ENCODE measurements around the gene NPHP4.

DNA sequence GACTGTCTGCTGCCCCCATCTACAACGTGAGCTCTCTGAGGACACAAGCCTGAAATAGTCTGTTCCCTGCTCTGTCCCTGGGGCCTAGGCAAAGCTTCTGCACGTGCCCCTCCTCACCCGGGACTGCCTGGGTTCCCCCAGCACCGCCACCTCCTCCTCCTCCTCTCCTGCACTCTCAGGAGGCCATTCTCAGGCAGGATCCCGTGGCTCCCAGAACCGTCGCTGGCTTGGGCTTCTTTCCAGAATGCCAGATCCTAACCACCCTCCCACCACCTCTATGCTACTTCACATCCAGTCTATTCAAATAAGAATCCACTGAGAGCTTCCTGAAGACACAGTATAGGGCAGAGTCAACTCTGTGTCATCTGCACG, 11.2 kb downstream of the NPHP4 start:
- TF ChIP-seq EZH2 (IDR thresholded peaks at IDR 0.05) = no peak
- no peak for TF ChIP-seq POLR2AphosphoS5 (IDR thresholded peaks at IDR 0.05; ENCODE audit: borderline replicate concordance, low read depth, low read length)

Data from SK-N-MC (cell line).